ENCODE data around the gene APOL5. TPM values are rescaled to one million over a fixed set of nuclear protein-coding genes. Genes with fewer than 3 reads are reported as not detected.

Gene APOL5
- total RNA-seq, 2 donors from 2014 or later, result not detected

DNA sequence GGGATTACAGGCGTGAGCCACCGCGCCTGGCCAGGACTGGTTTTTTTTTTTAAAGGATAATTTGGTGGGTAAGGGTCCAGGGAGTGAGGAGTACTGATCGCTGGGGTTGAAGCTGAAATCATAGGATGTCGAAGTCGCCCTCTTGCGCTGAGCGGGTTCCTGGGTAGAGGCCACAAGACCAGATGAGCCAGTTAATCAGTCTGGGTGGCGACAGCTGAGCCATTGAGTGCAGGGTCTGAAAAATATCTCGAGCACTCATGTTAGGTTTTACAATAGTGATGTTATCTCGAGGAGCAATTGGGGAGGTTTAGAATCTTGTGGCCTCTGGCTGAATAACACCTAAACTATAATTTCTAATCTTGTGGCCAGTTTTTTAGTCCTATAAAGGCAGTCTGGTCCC is 7.8 kb downstream of the APOL5 start:
- no peaks in the 10 kb centered on the region for H3K9me3 ChIP-seq
- H3K4me3 ChIP-seq, result no peak overlapping the region
- no peak for DNase-seq (ENCODE audit: low spot score)
- intact Hi-C loops (cut with DNase I), result loop anchor here (5.0 kb wide), 1 partner anchor 88 kb away; no protein-coding TSS in a partner anchor
- no peak overlapping the region for H3K27ac ChIP-seq
- WGBS, result 54% methylated on average over 11 of the region's 11 CpGs
- H3K36me3 ChIP-seq, result no peaks in the 10 kb centered on the region
- H3K27me3 ChIP-seq (replicated peaks; ENCODE audit: insufficient read depth), result no peaks in the 10 kb centered on the region
- H3K4me1 ChIP-seq (replicated peaks), result no peaks in the 10 kb centered on the region
- TF ChIP-seq, protein P1, sequence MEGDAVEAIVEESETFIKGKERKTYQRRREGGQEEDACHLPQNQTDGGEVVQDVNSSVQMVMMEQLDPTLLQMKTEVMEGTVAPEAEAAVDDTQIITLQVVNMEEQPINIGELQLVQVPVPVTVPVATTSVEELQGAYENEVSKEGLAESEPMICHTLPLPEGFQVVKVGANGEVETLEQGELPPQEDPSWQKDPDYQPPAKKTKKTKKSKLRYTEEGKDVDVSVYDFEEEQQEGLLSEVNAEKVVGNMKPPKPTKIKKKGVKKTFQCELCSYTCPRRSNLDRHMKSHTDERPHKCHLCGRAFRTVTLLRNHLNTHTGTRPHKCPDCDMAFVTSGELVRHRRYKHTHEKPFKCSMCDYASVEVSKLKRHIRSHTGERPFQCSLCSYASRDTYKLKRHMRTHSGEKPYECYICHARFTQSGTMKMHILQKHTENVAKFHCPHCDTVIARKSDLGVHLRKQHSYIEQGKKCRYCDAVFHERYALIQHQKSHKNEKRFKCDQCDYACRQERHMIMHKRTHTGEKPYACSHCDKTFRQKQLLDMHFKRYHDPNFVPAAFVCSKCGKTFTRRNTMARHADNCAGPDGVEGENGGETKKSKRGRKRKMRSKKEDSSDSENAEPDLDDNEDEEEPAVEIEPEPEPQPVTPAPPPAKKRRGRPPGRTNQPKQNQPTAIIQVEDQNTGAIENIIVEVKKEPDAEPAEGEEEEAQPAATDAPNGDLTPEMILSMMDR (IDR thresholded peaks at IDR 0.05), result no peak
- TF ChIP-seq POLR2AphosphoS5 (IDR thresholded peaks at IDR 0.05) (no peak), POLR2A (IDR thresholded peaks at IDR 0.05) (no peak)

DNA sequence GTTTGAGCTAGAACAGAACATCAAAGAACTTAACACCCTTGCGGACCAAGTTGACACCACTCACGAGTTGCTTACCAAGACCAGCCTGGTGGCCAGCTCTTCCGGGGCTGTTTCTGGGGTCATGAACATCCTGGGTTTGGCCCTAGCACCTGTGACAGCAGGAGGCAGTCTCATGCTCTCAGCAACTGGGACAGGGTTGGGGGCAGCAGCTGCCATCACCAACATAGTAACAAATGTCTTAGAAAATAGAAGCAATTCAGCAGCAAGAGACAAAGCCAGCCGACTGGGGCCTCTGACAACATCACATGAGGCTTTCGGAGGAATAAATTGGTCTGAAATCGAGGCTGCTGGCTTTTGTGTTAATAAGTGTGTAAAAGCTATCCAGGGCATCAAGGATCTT is 8.7 kb downstream of the APOL5 start:
- TF ChIP-seq POLR2A (IDR thresholded peaks at IDR 0.05), result no peak
- TF ChIP-seq POLR2AphosphoS5 (IDR thresholded peaks at IDR 0.05), result no peak
- TF ChIP-seq, protein P1 (IDR thresholded peaks at IDR 0.05), result no peak
- Histone ChIP-seq H3K4me1 (replicated peaks) (no peaks in the 10 kb centered on the region), H3K36me3 (no peaks in the 10 kb centered on the region), H3K27ac (no peak overlapping the region), H3K9me3 (no peaks in the 10 kb centered on the region), H3K4me3 (no peak overlapping the region), H3K27me3 (replicated peaks; ENCODE audit: insufficient read depth) (no peaks in the 10 kb centered on the region)
- no peak for DNase-seq (ENCODE audit: low spot score)
- intact Hi-C loops (cut with DNase I), result loop anchor here (5.0 kb wide), 1 partner anchor 89 kb away; no protein-coding TSS in a partner anchor
- WGBS, result 67% methylated on average over 6 of the region's 6 CpGs

DNA sequence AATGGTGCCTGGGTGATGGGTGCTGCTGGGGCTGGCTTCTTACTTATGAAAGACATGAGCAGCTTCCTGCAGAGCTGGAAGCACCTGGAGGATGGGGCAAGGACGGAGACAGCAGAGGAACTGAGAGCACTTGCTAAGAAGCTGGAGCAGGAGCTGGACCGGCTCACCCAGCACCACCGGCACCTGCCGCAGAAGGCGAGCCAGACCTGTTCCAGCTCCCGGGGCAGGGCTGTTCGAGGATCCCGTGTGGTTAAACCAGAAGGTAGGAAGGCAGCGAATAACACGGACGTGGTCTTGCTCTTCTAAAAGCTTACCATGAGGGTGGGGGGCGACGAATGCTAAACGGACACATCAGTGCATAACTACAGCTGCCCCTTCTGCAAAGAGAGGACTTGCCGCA is 9.3 kb downstream of the APOL5 start:
- Histone ChIP-seq H3K27me3 (replicated peaks; ENCODE audit: insufficient read depth) (no peaks in the 10 kb centered on the region), H3K36me3 (no peaks in the 10 kb centered on the region), H3K4me1 (replicated peaks) (no peaks in the 10 kb centered on the region), H3K27ac (no peak overlapping the region), H3K4me3 (no peak overlapping the region), H3K9me3 (no peaks in the 10 kb centered on the region)
- no peak for DNase-seq (ENCODE audit: low spot score)
- WGBS, result 72% methylated on average over 15 of the region's 15 CpGs
- intact Hi-C loops (cut with DNase I), result loop anchor here (5.0 kb wide), 1 partner anchor 90 kb away; no protein-coding TSS in a partner anchor
- TF ChIP-seq POLR2AphosphoS5 (IDR thresholded peaks at IDR 0.05) (no peak), POLR2A (IDR thresholded peaks at IDR 0.05) (no peak)
- TF ChIP-seq, protein P1 (IDR thresholded peaks at IDR 0.05), result no peak

DNA sequence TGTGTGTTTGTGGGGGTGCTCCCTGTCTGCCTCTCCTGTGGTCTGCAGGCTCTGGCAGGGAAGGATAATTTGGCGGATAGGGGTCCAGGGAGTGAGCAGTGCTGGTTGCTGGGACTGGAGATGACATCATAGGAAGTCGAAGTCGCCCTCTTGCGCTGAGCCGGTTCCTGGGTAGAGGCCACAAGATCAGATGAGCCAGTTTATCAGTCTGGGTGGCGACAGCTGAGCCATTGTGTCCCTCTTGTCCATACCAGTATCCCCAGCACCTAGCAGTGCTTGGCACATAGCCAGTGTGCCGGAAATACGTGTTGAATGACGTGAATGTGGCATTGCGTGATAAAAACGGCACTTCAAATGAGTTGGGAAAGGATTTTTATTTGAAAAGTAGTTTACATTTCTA is 9.8 kb downstream of the APOL5 start:
- Histone ChIP-seq H3K27me3 (replicated peaks; ENCODE audit: insufficient read depth) (no peaks in the 10 kb centered on the region), H3K4me3 (no peak overlapping the region), H3K9me3 (no peaks in the 10 kb centered on the region), H3K36me3 (no peaks in the 10 kb centered on the region), H3K27ac (no peak overlapping the region), H3K4me1 (replicated peaks) (no peaks in the 10 kb centered on the region)
- TF ChIP-seq, protein P1 (IDR thresholded peaks at IDR 0.05), result no peak
- no peak for TF ChIP-seq POLR2A (IDR thresholded peaks at IDR 0.05)
- no peak for TF ChIP-seq POLR2AphosphoS5 (IDR thresholded peaks at IDR 0.05)
- 47% methylated on average over 11 of the region's 11 CpGs for WGBS
- no peak for DNase-seq (ENCODE audit: low spot score)
- intact Hi-C loops (cut with DNase I), result loop anchor here (5.0 kb wide), 1 partner anchor 90 kb away; no protein-coding TSS in a partner anchor

DNA sequence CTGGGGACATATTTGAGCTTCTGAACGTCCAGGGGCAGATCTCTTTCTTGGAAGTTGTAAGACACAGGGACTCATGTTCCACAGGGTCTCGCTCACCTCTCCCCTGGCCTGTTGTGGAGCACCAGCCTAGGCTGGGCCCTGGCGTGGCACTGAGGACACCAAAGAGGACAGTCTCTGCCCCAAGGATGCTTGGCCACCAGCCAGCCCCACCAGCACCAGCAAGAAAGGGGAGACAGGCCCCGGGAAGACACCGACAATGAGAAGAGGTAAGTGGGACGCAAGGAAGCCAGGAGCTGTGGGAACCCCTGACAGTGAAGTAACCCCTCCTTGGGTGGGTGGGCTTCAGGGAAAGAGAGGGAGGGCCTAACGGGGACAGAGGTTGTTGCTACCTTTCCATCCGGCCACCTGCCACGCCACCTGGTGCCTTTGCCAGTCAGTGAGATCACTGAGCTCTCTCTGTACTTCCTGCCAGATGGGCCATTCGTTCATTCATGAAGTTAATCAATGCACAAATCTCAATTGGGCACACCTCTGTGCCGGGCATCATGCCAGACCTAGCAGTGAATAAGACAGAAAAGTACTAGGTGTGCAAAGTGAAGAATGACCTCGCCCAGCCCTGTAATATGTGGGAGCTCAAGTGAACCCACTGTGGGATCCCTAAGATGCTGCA is 11.1 kb downstream of the APOL5 start:
- Histone ChIP-seq H3K27ac (no peak overlapping the region), H3K4me3 (no peak overlapping the region), H3K4me1 (replicated peaks) (no peaks in the 10 kb centered on the region), H3K36me3 (no peaks in the 10 kb centered on the region), H3K27me3 (replicated peaks; ENCODE audit: insufficient read depth) (no peaks in the 10 kb centered on the region), H3K9me3 (no peaks in the 10 kb centered on the region)
- WGBS, result 59% methylated on average over 12 of the region's 12 CpGs
- intact Hi-C loops (cut with DNase I), result loop anchor here (5.0 kb wide), 1 partner anchor 91 kb away; no protein-coding TSS in a partner anchor
- DNase-seq (ENCODE audit: low spot score), result no peak
- TF ChIP-seq POLR2AphosphoS5 (IDR thresholded peaks at IDR 0.05) (no peak), POLR2A (IDR thresholded peaks at IDR 0.05) (no peak)
- TF ChIP-seq, protein P1 (IDR thresholded peaks at IDR 0.05), result no peak
